ENCODE data around the gene CFAP47.

GRCh38 chrX:36007207-36007606 lies 87.7 kb downstream of the CFAP47 start:
- TF ChIP-seq CTCF (IDR thresholded peaks at IDR 0.05; ENCODE audit: low read depth, low read length, poor library complexity, severe bottlenecking) (no peak), EZH2phosphoT487 (IDR thresholded peaks at IDR 0.05; ENCODE audit: borderline replicate concordance, low read length) (no peak)
